Trophoblast cell (in vitro differentiated cells and primary cell): ENCODE results near the gene MYO5A.

ENCODE experiments used
- DNase-seq, 2 donors: peaks; one replicate each; pipeline ENCODE4 v3.0.0-alpha.2; 2016
- H2AFZ ChIP-seq: 2 replicates; pipeline ENCODE4 v1.6.1; 2013; ENCODE audit warnings: low read length, moderate library complexity, mild to moderate bottlenecking; ENCODE audit not compliant: insufficient read depth, poor library complexity
- H2AK5ac ChIP-seq: 2 replicates; pipeline ENCODE4 v1.6.1; 2013; ENCODE audit warnings: mild to moderate bottlenecking, low read length
- H2BK120ac ChIP-seq: 2 replicates; pipeline ENCODE4 v1.6.1; 2013; ENCODE audit warnings: low read length, mild to moderate bottlenecking, moderate library complexity; ENCODE audit not compliant: insufficient read depth, poor library complexity
- H2BK12ac ChIP-seq: 2 replicates; pipeline ENCODE4 v1.6.1; 2013; ENCODE audit warnings: mild to moderate bottlenecking, low read length, moderate library complexity
- H2BK5ac ChIP-seq: 2 replicates; pipeline ENCODE4 v1.6.1; 2013; ENCODE audit warnings: low read length, low read depth, moderate library complexity, mild to moderate bottlenecking; ENCODE audit not compliant: poor library complexity
- H3K14ac ChIP-seq: 2 replicates; pipeline ENCODE4 v1.6.1; 2013; ENCODE audit warnings: mild to moderate bottlenecking, low read length
- H3K18ac ChIP-seq: 2 replicates; pipeline ENCODE4 v1.6.1; 2013; ENCODE audit warnings: mild to moderate bottlenecking, low read length
- H3K23ac ChIP-seq: 2 replicates; pipeline ENCODE4 v1.6.1; 2013; ENCODE audit warnings: low read length
- H3K27ac ChIP-seq: 2 replicates; pipeline ENCODE4 v1.5.1; 2013; ENCODE audit warnings: low read depth, mild to moderate bottlenecking, inconsistent platforms, low read length, moderate library complexity
- H3K27me3 ChIP-seq: 2 replicates; pipeline ENCODE4 v1.6.1; 2013; ENCODE audit warnings: inconsistent platforms, mild to moderate bottlenecking, low read length, moderate library complexity; ENCODE audit not compliant: insufficient read depth
- H3K36me3 ChIP-seq, 2 experiments: 1 replicate in 1 of 2; 2 replicates in 1 of 2; pipeline ENCODE4 v1.6.1; 2013; ENCODE audit warnings: low read length in 2 of 2, mild to moderate bottlenecking in 2 of 2, moderate library complexity in 1 of 2; ENCODE audit not compliant: insufficient read depth in 2 of 2, control insufficient read depth in 1 of 2
- H3K4ac ChIP-seq: 2 replicates; pipeline ENCODE4 v1.6.1; 2013; ENCODE audit warnings: low read depth, mild to moderate bottlenecking, low read length, moderate library complexity
- H3K4me1 ChIP-seq, 2 experiments: 1 replicate in 1 of 2; 2 replicates in 1 of 2; pipeline ENCODE4 v1.6.1; 2013; ENCODE audit warnings: low read length in 2 of 2, mild to moderate bottlenecking in 2 of 2, moderate library complexity in 1 of 2; ENCODE audit not compliant: insufficient read depth in 2 of 2, control insufficient read depth in 1 of 2
- H3K4me2 ChIP-seq: 2 replicates; pipeline ENCODE4 v1.6.1; 2013; ENCODE audit warnings: inconsistent platforms, mild to moderate bottlenecking, low read length, moderate library complexity
- H3K4me3 ChIP-seq: 2 replicates; pipeline ENCODE4 v1.5.1; 2013; ENCODE audit warnings: mild to moderate bottlenecking, low read depth, low read length, inconsistent platforms
- H3K79me1 ChIP-seq: one replicate; pipeline ENCODE4 v1.6.1; 2013; ENCODE audit warnings: low read length
- H3K79me2 ChIP-seq: 2 replicates; pipeline ENCODE4 v1.6.1; 2013; ENCODE audit warnings: low read length, mild to moderate bottlenecking; ENCODE audit not compliant: control insufficient read depth, insufficient read depth, poor library complexity
- H3K9ac ChIP-seq: 2 replicates; pipeline ENCODE4 v1.6.1; 2013; ENCODE audit warnings: mild to moderate bottlenecking, low read length
- H3K9me3 ChIP-seq: 2 replicates; pipeline ENCODE4 v1.6.1; 2013; ENCODE audit warnings: low read depth, mild to moderate bottlenecking, control low read depth, inconsistent platforms, low read length; ENCODE audit not compliant: insufficient read depth
- H4K12ac ChIP-seq: 2 replicates; pipeline ENCODE4 v1.6.1; 2013; ENCODE audit warnings: low read depth, mild to moderate bottlenecking, low read length, moderate library complexity
- H4K8ac ChIP-seq: 2 replicates; pipeline ENCODE4 v1.6.1; 2013; ENCODE audit warnings: low read depth, mild to moderate bottlenecking, low read length, moderate library complexity
- H4K91ac ChIP-seq: one replicate; pipeline ENCODE4 v1.6.1; 2013; ENCODE audit warnings: low read depth, mild to moderate bottlenecking, low read length, moderate library complexity
- WGBS: extraction: QIAGEN DNeasy Blood & Tissue Kit; methylation state at CpG from one replicate; pipeline ENCODE4 v1.1.7; 2013; ENCODE audit warnings: missing lambda C conversion rate; ENCODE audit not compliant: insufficient read length, insufficient coverage; ENCODE audit errors: extremely low coverage; 5-methylcytosine and 5-hydroxymethylcytosine counted together

The MYO5A gene

GRCh38 chr15:52406601-52407000, 122.1 kb downstream of the MYO5A start:
- no peak overlapping the region for H3K4me2 ChIP-seq
- no peaks in the 10 kb centered on the region for H3K36me3 ChIP-seq
- H3K18ac ChIP-seq = no peak overlapping the region
- H3K79me2 ChIP-seq = no peaks in the 10 kb centered on the region
- no peak overlapping the region for H3K23ac ChIP-seq
- no CpG with 5 or more reads among the region's 2 CpGs for WGBS
- H4K8ac ChIP-seq = no peak overlapping the region
- H3K4me1 ChIP-seq = no peaks in the 10 kb centered on the region
- H2BK12ac ChIP-seq = no peak overlapping the region
- no peak overlapping the region for H3K14ac ChIP-seq
- no peak overlapping the region for H4K12ac ChIP-seq
- H3K4ac ChIP-seq = no peak overlapping the region
- no peak overlapping the region for H2AFZ ChIP-seq
- no peaks in the 10 kb centered on the region for H3K79me1 ChIP-seq
- H3K9ac ChIP-seq = no peak overlapping the region
- H4K91ac ChIP-seq = no peak overlapping the region
- H2AK5ac ChIP-seq = no peak overlapping the region
- H3K27ac ChIP-seq = no peak overlapping the region
- no peaks in the 10 kb centered on the region for H3K27me3 ChIP-seq
- no peak for DNase-seq
- no peaks in the 10 kb centered on the region for H3K9me3 ChIP-seq
- no peak overlapping the region for H2BK120ac ChIP-seq
- H2BK5ac ChIP-seq = no peak overlapping the region
- H3K4me3 ChIP-seq = no peak overlapping the region

DNA sequence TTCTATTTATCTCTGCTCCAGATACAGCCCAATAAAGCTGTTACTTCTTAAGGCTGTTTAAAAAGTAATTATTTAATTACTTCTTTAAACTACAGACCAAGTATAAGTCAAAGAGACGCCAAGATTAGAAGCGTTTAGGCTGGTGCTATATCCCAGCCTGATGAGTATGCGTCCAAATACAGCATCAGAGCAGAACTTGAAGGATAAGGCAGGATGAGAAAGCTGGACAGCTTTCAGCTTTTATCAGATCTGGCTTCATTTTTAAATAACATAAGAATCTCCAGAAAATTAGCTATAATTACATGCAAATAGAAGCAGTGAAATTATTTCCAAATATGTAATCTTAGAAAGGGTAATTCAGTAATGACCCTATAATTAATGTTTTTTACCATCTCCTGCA, 122.8 kb downstream of the MYO5A start:
- Histone ChIP-seq H2BK120ac (no peak overlapping the region), H3K18ac (no peak overlapping the region), H3K14ac (no peak overlapping the region), H3K9ac (no peak overlapping the region), H3K36me3 (no peaks in the 10 kb centered on the region), H3K27ac (no peak overlapping the region), H3K4me3 (no peak overlapping the region), H3K9me3 (no peaks in the 10 kb centered on the region), H4K8ac (no peak overlapping the region), H3K79me2 (no peaks in the 10 kb centered on the region), H3K23ac (no peak overlapping the region), H3K4ac (no peak overlapping the region), H4K91ac (no peak overlapping the region), H4K12ac (no peak overlapping the region), H2BK12ac (no peak overlapping the region), H3K27me3 (no peaks in the 10 kb centered on the region), H2AFZ (no peak overlapping the region), H3K4me1 (no peaks in the 10 kb centered on the region), H2AK5ac (no peak overlapping the region), H3K79me1 (no peaks in the 10 kb centered on the region), H2BK5ac (no peak overlapping the region), H3K4me2 (no peak overlapping the region)
- DNase-seq = no peak
- no CpG with 5 or more reads among the region's 3 CpGs for WGBS

DNA sequence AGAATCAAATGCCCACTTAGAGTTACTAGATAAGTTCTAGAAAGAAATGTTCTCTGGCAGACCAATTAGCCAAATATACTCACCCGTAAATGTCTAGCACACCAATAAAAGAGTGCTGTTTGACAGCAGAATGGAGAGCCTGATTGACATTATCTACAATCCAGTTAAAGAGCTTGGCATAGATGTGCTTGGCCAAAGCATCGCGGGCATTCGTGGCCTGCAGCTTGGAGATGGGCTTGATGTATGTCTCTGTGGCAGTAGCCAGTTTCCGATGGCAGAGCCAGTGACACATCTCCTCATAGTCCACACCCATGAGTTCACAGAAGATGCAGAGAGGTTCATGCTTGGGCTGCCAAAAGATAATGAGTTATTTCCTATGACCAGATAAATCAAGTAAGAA, 131.6 kb downstream of the MYO5A start:
- H3K18ac ChIP-seq = no peak overlapping the region
- no peak overlapping the region for H2AK5ac ChIP-seq
- no peaks in the 10 kb centered on the region for H3K4me1 ChIP-seq
- H4K12ac ChIP-seq = no peak overlapping the region
- no peak overlapping the region for H4K91ac ChIP-seq
- no peak overlapping the region for H2AFZ ChIP-seq
- no peak overlapping the region for H3K4me3 ChIP-seq
- H3K79me2 ChIP-seq = no peaks in the 10 kb centered on the region
- no peak overlapping the region for H3K23ac ChIP-seq
- no peak for DNase-seq
- H3K79me1 ChIP-seq = no peaks in the 10 kb centered on the region
- H2BK120ac ChIP-seq = no peak overlapping the region
- H3K36me3 ChIP-seq = no peaks in the 10 kb centered on the region
- no peaks in the 10 kb centered on the region for H3K27me3 ChIP-seq
- no peak overlapping the region for H2BK5ac ChIP-seq
- H3K9me3 ChIP-seq = no peaks in the 10 kb centered on the region
- H3K4me2 ChIP-seq = no peak overlapping the region
- H3K4ac ChIP-seq = no peak overlapping the region
- H4K8ac ChIP-seq = no peak overlapping the region
- no peak overlapping the region for H3K9ac ChIP-seq
- H3K27ac ChIP-seq = no peak overlapping the region
- no peak overlapping the region for H3K14ac ChIP-seq
- H2BK12ac ChIP-seq = no peak overlapping the region
- WGBS = no CpG with 5 or more reads among the region's 5 CpGs

DNA sequence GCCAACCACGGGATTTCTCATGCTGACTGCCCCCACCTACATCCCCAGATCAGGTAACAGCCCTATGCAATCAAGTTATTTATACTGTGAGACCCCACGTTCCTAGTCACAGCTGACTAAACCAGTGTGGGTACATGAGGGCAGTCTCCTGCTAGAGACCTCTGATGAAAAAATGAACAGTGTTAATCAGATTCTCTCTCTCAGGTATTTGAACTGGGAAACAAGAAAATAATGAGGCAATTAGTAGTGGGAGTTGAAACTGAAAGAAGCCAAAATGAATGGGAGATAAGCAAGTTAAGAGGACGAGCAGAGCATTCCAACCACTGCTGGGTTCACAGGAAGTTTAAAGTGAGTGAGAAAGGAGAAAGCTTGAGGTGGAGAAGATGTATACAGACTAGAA, 134.6 kb downstream of the MYO5A start:
- Histone ChIP-seq H2AK5ac (no peak overlapping the region), H3K4ac (no peak overlapping the region), H3K23ac (no peak overlapping the region), H3K79me1 (no peaks in the 10 kb centered on the region), H3K79me2 (no peaks in the 10 kb centered on the region), H3K4me1 (no peaks in the 10 kb centered on the region), H4K8ac (no peak overlapping the region), H3K9ac (no peak overlapping the region), H2BK120ac (no peak overlapping the region), H4K91ac (no peak overlapping the region), H3K18ac (no peak overlapping the region), H3K9me3 (no peaks in the 10 kb centered on the region), H2AFZ (no peak overlapping the region), H3K27me3 (no peaks in the 10 kb centered on the region), H3K4me3 (no peak overlapping the region), H3K27ac (no peak overlapping the region), H3K4me2 (no peak overlapping the region), H2BK5ac (no peak overlapping the region), H3K36me3 (no peaks in the 10 kb centered on the region), H2BK12ac (no peak overlapping the region), H3K14ac (no peak overlapping the region), H4K12ac (no peak overlapping the region)
- no peak for DNase-seq
- no CpG with 5 or more reads among the region's 3 CpGs for WGBS
